ENCODE measurements around the gene ALKBH6.

- TF ChIP-seq, protein P1, sequence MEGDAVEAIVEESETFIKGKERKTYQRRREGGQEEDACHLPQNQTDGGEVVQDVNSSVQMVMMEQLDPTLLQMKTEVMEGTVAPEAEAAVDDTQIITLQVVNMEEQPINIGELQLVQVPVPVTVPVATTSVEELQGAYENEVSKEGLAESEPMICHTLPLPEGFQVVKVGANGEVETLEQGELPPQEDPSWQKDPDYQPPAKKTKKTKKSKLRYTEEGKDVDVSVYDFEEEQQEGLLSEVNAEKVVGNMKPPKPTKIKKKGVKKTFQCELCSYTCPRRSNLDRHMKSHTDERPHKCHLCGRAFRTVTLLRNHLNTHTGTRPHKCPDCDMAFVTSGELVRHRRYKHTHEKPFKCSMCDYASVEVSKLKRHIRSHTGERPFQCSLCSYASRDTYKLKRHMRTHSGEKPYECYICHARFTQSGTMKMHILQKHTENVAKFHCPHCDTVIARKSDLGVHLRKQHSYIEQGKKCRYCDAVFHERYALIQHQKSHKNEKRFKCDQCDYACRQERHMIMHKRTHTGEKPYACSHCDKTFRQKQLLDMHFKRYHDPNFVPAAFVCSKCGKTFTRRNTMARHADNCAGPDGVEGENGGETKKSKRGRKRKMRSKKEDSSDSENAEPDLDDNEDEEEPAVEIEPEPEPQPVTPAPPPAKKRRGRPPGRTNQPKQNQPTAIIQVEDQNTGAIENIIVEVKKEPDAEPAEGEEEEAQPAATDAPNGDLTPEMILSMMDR (IDR thresholded peaks at IDR 0.05 in 2 of 3, conservative IDR thresholded peaks at IDR 0.05 in 1 of 3; ENCODE audit: control insufficient read depth in 2 of 3, extremely low read depth in 1 of 3, insufficient read depth in 1 of 3, low read depth in 3 of 3, low read length in 3 of 3) = no peak
- no peak for TF ChIP-seq TCF12 (IDR thresholded peaks at IDR 0.05; ENCODE audit: low read depth, low read length)
- TF ChIP-seq RAD51 (IDR thresholded peaks at IDR 0.05) = no peak
- no peak for TF ChIP-seq ZNF24 (IDR thresholded peaks at IDR 0.05)
- TF ChIP-seq SP1 (IDR thresholded peaks at IDR 0.05; ENCODE audit: low read depth, low read length) = no peak
- TF ChIP-seq CBFB (IDR thresholded peaks at IDR 0.05; ENCODE audit: low read depth) = no peak
- no peak for TF ChIP-seq JUND (IDR thresholded peaks at IDR 0.05; ENCODE audit: low read depth, low read length)
- TF ChIP-seq SMARCA5 (IDR thresholded peaks at IDR 0.05) = no peak
- TF ChIP-seq TBL1XR1 (IDR thresholded peaks at IDR 0.05; ENCODE audit: low read depth, low read length) = no peak
- TF ChIP-seq, protein P2, sequence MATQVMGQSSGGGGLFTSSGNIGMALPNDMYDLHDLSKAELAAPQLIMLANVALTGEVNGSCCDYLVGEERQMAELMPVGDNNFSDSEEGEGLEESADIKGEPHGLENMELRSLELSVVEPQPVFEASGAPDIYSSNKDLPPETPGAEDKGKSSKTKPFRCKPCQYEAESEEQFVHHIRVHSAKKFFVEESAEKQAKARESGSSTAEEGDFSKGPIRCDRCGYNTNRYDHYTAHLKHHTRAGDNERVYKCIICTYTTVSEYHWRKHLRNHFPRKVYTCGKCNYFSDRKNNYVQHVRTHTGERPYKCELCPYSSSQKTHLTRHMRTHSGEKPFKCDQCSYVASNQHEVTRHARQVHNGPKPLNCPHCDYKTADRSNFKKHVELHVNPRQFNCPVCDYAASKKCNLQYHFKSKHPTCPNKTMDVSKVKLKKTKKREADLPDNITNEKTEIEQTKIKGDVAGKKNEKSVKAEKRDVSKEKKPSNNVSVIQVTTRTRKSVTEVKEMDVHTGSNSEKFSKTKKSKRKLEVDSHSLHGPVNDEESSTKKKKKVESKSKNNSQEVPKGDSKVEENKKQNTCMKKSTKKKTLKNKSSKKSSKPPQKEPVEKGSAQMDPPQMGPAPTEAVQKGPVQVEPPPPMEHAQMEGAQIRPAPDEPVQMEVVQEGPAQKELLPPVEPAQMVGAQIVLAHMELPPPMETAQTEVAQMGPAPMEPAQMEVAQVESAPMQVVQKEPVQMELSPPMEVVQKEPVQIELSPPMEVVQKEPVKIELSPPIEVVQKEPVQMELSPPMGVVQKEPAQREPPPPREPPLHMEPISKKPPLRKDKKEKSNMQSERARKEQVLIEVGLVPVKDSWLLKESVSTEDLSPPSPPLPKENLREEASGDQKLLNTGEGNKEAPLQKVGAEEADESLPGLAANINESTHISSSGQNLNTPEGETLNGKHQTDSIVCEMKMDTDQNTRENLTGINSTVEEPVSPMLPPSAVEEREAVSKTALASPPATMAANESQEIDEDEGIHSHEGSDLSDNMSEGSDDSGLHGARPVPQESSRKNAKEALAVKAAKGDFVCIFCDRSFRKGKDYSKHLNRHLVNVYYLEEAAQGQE (IDR thresholded peaks at IDR 0.05; ENCODE audit: low read depth, low read length) = no peak
- no peak for TF ChIP-seq ETV6 (conservative IDR thresholded peaks at IDR 0.05 in 1 of 2, IDR thresholded peaks at IDR 0.05 in 1 of 2; ENCODE audit: borderline replicate concordance in 1 of 2, low read depth in 1 of 2)
- no peak for TF ChIP-seq KDM1A (IDR thresholded peaks at IDR 0.05; ENCODE audit: borderline replicate concordance)
- no peak for TF ChIP-seq CEBPB (IDR thresholded peaks at IDR 0.05; ENCODE audit: borderline replicate concordance in 1 of 2, low read depth in 2 of 2, low read length in 2 of 2)
These were observed 29.9 kb upstream of the ALKBH6 start for GRCh38 chr19:36043952-36044351.
